SU-DHL-6 (cell line): ENCODE measurements around the gene OXSR1.

ENCODE experiments used
- H2AFZ ChIP-seq: fragments of 200-600 bp; sonication (generic); 2 replicates; pipeline ENCODE4 v1.6.1; 2014; ENCODE audit warnings: low read depth, mild to moderate bottlenecking, moderate library complexity, mixed read lengths, antibody characterized with exemption, low read length; ENCODE audit not compliant: severe bottlenecking
- H3F3A ChIP-seq: fragments of 200-600 bp; shearing (Covaris generic); 2 replicates; pipeline ENCODE4 v1.6.0; 2016; ENCODE audit warnings: antibody characterized with exemption, mild to moderate bottlenecking; ENCODE audit not compliant: insufficient read depth
- H3K27ac ChIP-seq: fragments of 200-600 bp; sonication (generic); 2 replicates; pipeline ENCODE4 v1.5.1; 2016; ENCODE audit warnings: low read depth, mild to moderate bottlenecking, low read length, moderate library complexity, mixed read lengths
- H3K27me3 ChIP-seq: fragments of 200-600 bp; sonication (generic), shearing (Covaris generic); 2 replicates; pipeline ENCODE4 v1.6.0; 2014; ENCODE audit warnings: mild to moderate bottlenecking, low read length
- H3K36me3 ChIP-seq: fragments of 200-600 bp; sonication (generic); 2 replicates; pipeline ENCODE4 v1.6.1; 2014; ENCODE audit warnings: mild to moderate bottlenecking, low read length, mixed read lengths
- H3K4me2 ChIP-seq: fragments of 300-600, 200-600 bp; shearing (Covaris generic), sonication (generic); 2 replicates; pipeline ENCODE4 v1.6.0; 2014; ENCODE audit warnings: low read length, low read depth, mild to moderate bottlenecking; ENCODE audit not compliant: poor library complexity, severe bottlenecking
- H3K4me3 ChIP-seq: fragments of 200-600 bp; sonication (generic); 2 replicates; pipeline ENCODE4 v1.5.1; 2014; ENCODE audit warnings: antibody characterized with exemption, low read length, mild to moderate bottlenecking, mixed read lengths; ENCODE audit not compliant: insufficient read depth, poor library complexity, severe bottlenecking
- H3K79me2 ChIP-seq: fragments of 200-600 bp; sonication (generic); 2 replicates; pipeline ENCODE4 v1.6.1; 2014; ENCODE audit warnings: mild to moderate bottlenecking, low read length, moderate library complexity; ENCODE audit not compliant: insufficient read depth
- H3K9ac ChIP-seq: fragments of 200-600 bp; sonication (generic); 2 replicates; pipeline ENCODE4 v1.7.0; 2014; ENCODE audit warnings: mild to moderate bottlenecking, low read length
- H3K9me2 ChIP-seq: fragments of 200-600 bp; sonication (generic); replicated peaks from 2 replicates; pipeline ENCODE4 v1.6.1; 2014; ENCODE audit warnings: low read length; ENCODE audit not compliant: insufficient read depth
- H3K9me3 ChIP-seq: fragments of 200-600 bp; sonication (generic); 2 replicates; pipeline ENCODE4 v1.6.1; 2014; ENCODE audit warnings: low read length, mixed read lengths; ENCODE audit not compliant: insufficient read depth
- H4K20me1 ChIP-seq: fragments of 200-600 bp; sonication (generic); 2 replicates; pipeline ENCODE4 v1.6.1; 2014; ENCODE audit warnings: low read depth, mild to moderate bottlenecking, antibody characterized with exemption, low read length, moderate library complexity, mixed read lengths
- EZH2phosphoT487 ChIP-seq: fragments of 200-600 bp; sonication (generic), shearing (Covaris generic); conservative IDR thresholded peaks from 2 replicates; pipeline ENCODE4 v1.6.1; 2018; ENCODE audit warnings: mild to moderate bottlenecking, antibody characterized with exemption, low read length, moderate library complexity, mixed read lengths
- TF ChIP-seq, protein P1 (sequence below): fragments of 200-600 bp; sonication (generic); IDR thresholded peaks from one replicate; pipeline ENCODE4 v1.5.1; 2017; ENCODE audit warnings: antibody characterized with exemption, mild to moderate bottlenecking, low read length, moderate library complexity; ENCODE audit not compliant: insufficient read depth, poor library complexity, severe bottlenecking

OXSR1 gene

DNA sequence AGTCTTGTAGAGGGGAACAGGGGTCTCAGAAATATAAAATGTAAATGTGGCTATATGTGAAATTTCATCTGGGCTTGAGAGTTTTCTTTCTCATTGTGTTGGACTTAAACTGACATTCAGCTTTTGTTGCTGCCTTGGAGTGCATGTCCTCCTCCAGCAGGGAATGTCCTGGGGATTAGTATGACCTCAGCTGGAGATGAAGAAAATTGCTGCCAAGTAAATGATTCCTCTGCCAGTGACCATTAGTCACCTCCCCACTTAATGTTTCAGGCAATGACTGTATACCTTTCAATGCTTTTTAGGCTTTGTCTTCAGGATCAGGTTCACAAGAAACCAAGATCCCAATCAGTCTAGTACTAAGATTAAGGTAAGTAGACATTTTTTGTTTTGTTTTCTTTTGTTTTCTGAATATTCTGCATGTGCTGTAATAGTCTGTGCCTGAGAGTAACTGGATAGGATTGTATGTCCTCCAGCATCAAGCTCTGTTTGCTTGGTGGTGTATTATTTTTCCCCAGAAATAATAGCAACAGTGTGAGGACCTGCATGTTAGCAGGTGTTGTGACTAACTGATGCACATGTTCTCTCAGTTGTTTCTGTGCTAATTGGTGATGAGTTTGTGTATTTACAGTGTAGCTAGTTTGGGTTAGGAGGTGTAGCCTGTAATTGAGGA, 82.2 kb downstream of the OXSR1 start:
- Histone ChIP-seq H3K79me2 (no peaks in the 10 kb centered on the region), H3K27me3 (no peaks in the 10 kb centered on the region), H3K9me3 (no peaks in the 10 kb centered on the region), H3K4me3 (no peak overlapping the region), H3K27ac (no peak overlapping the region), H3K4me2 (no peak overlapping the region), H3F3A (no peaks in the 10 kb centered on the region), H4K20me1 (no peaks in the 10 kb centered on the region), H3K9me2 (no peaks in the 10 kb centered on the region), H3K9ac (no peak overlapping the region), H3K36me3 (peaks cover 35% of the 10 kb centered on the region; the same call in 1 of the 2 replicates), H2AFZ (no peak overlapping the region)
- no peak for TF ChIP-seq EZH2phosphoT487
- TF ChIP-seq, protein P1, sequence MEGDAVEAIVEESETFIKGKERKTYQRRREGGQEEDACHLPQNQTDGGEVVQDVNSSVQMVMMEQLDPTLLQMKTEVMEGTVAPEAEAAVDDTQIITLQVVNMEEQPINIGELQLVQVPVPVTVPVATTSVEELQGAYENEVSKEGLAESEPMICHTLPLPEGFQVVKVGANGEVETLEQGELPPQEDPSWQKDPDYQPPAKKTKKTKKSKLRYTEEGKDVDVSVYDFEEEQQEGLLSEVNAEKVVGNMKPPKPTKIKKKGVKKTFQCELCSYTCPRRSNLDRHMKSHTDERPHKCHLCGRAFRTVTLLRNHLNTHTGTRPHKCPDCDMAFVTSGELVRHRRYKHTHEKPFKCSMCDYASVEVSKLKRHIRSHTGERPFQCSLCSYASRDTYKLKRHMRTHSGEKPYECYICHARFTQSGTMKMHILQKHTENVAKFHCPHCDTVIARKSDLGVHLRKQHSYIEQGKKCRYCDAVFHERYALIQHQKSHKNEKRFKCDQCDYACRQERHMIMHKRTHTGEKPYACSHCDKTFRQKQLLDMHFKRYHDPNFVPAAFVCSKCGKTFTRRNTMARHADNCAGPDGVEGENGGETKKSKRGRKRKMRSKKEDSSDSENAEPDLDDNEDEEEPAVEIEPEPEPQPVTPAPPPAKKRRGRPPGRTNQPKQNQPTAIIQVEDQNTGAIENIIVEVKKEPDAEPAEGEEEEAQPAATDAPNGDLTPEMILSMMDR, result no peak

DNA sequence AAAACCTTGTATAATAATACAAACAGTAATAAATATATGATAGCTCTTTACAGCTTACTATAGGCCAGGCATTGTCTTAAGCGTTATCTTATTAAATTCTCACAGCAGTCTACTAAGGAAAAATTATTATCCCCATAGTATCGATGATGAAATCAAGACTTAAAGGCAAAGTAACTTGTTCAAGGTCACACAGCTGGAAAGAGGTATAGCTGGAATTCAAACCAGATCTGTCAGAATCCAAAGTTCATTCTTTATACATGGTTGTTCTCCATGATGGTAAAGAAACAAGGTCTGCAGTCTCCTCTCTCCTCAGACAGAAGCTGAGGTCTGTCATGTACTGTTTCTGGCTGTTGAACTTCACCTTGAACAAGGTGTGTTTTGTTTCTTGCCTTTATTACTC, 84.9 kb downstream of the OXSR1 start:
- no peaks in the 10 kb centered on the region for H4K20me1 ChIP-seq
- no peak overlapping the region for H3K4me3 ChIP-seq
- no peak overlapping the region for H3K9ac ChIP-seq
- no peak overlapping the region for H3K27ac ChIP-seq
- no peak overlapping the region for H2AFZ ChIP-seq
- no peaks in the 10 kb centered on the region for H3K9me3 ChIP-seq
- H3K9me2 ChIP-seq, result no peaks in the 10 kb centered on the region
- no peak overlapping the region for H3K4me2 ChIP-seq
- H3K27me3 ChIP-seq, result no peaks in the 10 kb centered on the region
- H3F3A ChIP-seq, result no peaks in the 10 kb centered on the region
- H3K36me3 ChIP-seq, result peaks cover 33% of the 10 kb centered on the region; the same call in 1 of the 2 replicates
- no peak for TF ChIP-seq EZH2phosphoT487
- TF ChIP-seq, protein P1, result no peak
- no peaks in the 10 kb centered on the region for H3K79me2 ChIP-seq

DNA sequence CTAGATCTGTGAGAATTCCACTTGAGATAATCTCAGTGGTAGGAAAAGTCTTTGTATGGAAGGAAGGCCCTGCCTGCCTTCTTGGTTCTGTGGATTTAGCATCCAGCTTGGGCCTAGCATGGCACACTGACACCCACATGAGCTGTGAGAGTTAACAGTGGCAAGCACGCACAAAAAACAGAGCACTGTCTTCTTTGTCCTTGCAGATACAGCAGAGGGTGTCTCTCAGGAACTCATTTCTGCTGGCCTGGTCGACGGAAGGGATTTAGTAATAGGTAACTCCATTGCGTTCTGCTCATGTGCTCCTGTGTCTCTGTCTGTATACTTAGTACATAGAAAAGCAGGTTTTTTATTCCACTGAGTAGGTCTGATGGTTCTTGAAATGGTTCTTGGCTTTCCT, 85.9 kb downstream of the OXSR1 start:
- peaks cover 28% of the 10 kb centered on the region; the same call in 1 of the 2 replicates for H3K36me3 ChIP-seq
- no peaks in the 10 kb centered on the region for H3K9me2 ChIP-seq
- H3K4me3 ChIP-seq, result no peak overlapping the region
- no peak overlapping the region for H3K27ac ChIP-seq
- H3K9me3 ChIP-seq, result no peaks in the 10 kb centered on the region
- H3F3A ChIP-seq, result no peaks in the 10 kb centered on the region
- TF ChIP-seq, protein P1, result no peak
- no peak for TF ChIP-seq EZH2phosphoT487
- H3K27me3 ChIP-seq, result no peaks in the 10 kb centered on the region
- H2AFZ ChIP-seq, result no peak overlapping the region
- H3K9ac ChIP-seq, result no peak overlapping the region
- H3K79me2 ChIP-seq, result no peaks in the 10 kb centered on the region
- no peaks in the 10 kb centered on the region for H4K20me1 ChIP-seq
- H3K4me2 ChIP-seq, result no peak overlapping the region
